ENCODE measurements around the gene GJC3.
"Not testable (repeated sequence)": the region's sequence is repeated elsewhere in the genome, so short reads cannot be mapped to it uniquely, and the experiment has no call there.

The GJC3 gene

DNA sequence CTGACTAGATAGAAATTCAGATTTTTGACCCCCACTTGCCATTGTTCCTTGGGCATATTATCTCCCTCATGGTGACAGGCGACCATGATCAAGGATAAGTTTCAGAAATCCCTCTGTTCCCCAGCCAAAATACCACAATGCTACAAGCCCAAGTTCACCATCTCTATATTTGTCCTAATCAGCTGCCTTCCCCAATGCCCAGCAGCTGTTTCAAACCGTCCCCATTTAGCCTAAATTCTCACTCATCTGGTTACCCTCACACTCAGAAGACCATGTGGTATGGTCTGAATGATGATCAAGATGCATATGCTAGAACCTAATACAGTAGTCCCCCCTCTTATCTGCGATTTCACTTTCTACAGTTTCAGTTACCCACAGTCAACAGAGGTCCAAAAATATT is 956 bp upstream of the GJC3 start:
- no peak overlapping the region for H3K4me3 ChIP-seq (ENCODE audit: low read depth, low read length)

- no peak overlapping the region for H3K4me3 ChIP-seq (ENCODE audit: low read depth, low read length)
Observed at GRCh38 chr7:99929730-99930053, 272 bp upstream of the GJC3 start.

- no peak overlapping the region for H3K4me3 ChIP-seq (ENCODE audit: low read depth, low read length)
Observed at GRCh38 chr7:99928188-99928587, 1.2 kb downstream of the GJC3 start.

- no peak overlapping the region for H3K4me3 ChIP-seq (ENCODE audit: low read depth, low read length)
Observed at GRCh38 chr7:99927536-99927935, 1.9 kb downstream of the GJC3 start.

- no peak overlapping the region for H3K4me3 ChIP-seq (ENCODE audit: low read depth, low read length)
Observed at GRCh38 chr7:99926321-99926720, 3.1 kb downstream of the GJC3 start.

DNA sequence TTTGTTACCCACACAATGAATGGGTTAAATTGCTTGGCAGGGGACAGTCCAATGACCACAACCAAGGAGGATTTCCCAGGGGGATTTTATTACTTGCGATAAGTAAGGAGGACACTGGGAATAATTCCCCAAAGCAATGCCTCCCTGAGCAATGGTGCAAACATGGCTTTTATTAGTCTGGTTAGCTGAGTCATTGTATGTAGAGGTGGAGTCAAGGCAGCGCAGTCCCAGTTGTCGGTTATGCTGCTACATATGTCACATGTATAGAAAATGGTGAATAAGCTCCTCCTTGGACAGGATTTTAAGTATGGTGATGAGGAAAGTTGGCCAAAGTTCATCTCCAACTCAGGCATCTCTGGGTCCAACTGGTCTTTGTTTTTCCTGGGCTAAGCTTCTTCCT is 6.2 kb downstream of the GJC3 start:
- no peak overlapping the region for H3K4me3 ChIP-seq (ENCODE audit: low read depth, low read length)

GRCh38 chr7:99920149-99920548 is 9.3 kb downstream of the GJC3 start:
- no peak overlapping the region for H3K4me3 ChIP-seq (ENCODE audit: low read depth, low read length)

DNA sequence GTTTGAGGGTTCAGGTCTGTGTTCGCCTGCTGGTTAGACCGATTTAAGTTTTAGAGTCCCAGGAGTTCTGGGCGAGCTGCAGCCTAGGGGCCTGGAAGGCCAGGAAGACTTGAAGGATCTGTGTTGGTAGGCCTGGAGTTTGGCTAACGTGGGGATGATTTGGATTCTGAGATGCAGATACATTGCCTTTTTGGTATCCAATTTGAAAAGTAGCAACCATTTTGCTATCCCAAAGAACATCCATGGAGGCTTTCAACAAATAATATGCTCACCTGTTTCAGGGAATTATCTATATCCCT is 9.7 kb downstream of the GJC3 start:
- peak overlapping the region; percentile 67 for H3K4me3 ChIP-seq (ENCODE audit: low read depth, low read length)

GRCh38 chr7:99918959-99919813 is 10.2 kb downstream of the GJC3 start, which contains the start of gene TRIM4:
Gene TRIM4, minus strand, starts transcription at chr7:99919530. Its CDS starts 129 bp downstream, at chr7:99919401.
- H3K4me3 ChIP-seq (ENCODE audit: low read depth, low read length) = peak within 1 kb of the TSS; percentile 67

DNA sequence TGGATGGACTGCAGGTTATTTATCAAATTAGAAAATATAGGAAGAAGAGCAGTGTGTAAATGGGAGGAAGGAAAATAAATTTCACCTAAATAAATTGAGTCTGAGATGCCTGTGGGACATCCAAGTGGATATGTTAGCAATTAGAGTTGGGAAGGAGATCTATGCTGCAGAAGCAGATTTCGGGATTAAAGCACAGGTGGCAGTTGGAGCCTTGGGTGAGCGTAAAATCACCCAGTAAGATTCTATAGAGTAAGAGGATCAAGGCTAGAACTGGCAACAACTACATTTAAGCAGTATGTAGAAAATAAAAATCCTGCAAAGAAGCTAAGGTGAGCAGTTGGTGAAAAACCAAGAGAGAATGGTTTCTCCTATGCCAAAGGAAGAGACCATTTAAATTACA is 18.4 kb downstream of the GJC3 start:
- H3K4me3 ChIP-seq (ENCODE audit: low read depth, low read length) = no peak overlapping the region

- no peak overlapping the region for H3K4me3 ChIP-seq (ENCODE audit: low read depth, low read length)
Observed at GRCh38 chr7:99901581-99901980, 27.8 kb downstream of the GJC3 start.

DNA sequence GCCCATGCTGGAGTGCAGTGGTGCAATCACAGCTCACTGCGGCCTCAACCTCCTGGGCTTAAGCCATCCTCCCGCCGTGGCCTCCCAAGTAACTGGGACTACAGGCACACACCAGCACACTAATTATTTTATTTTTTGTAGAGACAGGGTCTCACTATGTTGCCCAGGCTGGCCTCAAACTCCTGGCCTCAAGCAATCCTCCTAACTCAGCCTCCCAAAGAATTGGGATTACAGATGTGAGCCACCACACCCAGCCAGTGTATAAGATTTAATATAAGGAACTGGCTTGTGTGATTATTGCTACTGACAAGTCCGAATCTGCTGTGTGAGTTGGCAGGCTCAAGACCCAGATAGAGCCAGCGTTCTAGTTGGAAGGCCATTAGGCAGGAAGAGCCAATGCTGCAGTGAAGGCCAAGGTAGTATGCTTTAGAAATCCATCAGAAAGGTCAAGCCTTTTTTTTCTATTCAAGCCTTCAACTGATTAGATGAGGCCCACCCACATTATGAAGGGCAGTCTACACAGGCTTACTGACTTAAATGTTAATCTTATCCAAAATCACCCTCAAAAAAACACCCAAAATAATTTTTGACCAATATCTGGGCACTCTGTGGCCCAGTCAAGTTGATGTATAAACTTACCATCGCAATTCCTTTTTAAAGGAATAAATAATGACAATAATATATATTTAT is 29.4 kb downstream of the GJC3 start:
- no peak overlapping the region for H3K4me3 ChIP-seq (ENCODE audit: low read depth, low read length)

DNA sequence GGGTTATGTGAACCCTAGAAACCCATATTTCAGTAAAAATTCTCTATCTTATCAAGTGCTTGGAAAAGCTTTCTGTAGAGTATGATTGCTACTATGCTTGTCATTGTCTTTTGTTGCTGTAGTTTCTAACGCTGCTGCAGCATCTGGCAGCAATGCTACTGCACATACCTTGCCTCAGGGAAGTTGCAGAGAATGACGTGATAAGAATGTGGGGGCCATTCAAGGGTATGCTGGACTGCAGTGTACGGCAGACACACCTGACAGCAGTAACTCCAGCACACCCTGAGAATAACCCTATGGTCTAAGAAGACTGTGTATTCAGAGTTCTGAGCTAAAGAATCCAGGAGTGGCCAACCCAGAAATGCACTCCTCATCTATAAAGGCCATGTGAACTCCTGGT is 30.6 kb downstream of the GJC3 start:
- no peak overlapping the region for H3K4me3 ChIP-seq (ENCODE audit: low read depth, low read length)

GRCh38 chr7:99898023-99898357 is 31.4 kb downstream of the GJC3 start:
- H3K4me3 ChIP-seq (ENCODE audit: low read depth, low read length) = no peak overlapping the region

DNA sequence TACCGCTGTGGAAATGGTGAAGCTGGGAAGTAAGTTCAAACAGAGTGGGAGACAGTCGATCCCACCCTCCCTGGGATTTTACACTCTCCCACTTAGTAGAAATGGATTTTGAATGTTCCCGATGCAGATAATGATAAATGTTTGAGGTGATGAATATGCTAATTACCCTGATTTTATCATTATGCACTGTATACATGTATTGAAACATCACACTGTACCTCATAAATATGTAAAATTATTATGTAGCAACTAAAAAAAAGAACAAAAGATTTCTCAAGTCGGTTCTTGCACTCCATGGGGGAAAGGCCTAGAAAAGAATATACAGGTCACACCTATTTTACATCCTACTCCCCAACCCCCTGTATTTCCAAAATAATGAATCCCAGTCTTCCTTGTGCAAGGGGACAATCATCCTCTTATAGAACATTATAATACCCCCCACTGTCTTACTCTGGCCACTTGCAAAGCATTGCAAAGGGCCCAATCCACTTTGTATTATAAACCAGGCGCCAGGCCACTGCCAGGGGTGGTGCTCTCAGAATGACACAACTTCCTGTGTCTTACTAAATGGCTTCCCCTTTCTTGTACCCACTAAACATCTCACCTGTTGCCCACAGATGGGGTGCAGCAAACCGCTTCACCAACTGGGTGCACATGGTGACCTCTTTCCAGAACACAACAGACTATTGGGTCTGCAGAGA is 31.9 kb downstream of the GJC3 start:
- H3K4me3 ChIP-seq (ENCODE audit: low read depth, low read length) = no peak overlapping the region

GRCh38 chr7:99894738-99895137 is 34.7 kb downstream of the GJC3 start:
- H3K4me3 ChIP-seq (ENCODE audit: low read depth, low read length) = no peak overlapping the region

GRCh38 chr7:99893280-99893679 is 36.1 kb downstream of the GJC3 start:
- no peak overlapping the region for H3K4me3 ChIP-seq (ENCODE audit: low read depth, low read length)

DNA sequence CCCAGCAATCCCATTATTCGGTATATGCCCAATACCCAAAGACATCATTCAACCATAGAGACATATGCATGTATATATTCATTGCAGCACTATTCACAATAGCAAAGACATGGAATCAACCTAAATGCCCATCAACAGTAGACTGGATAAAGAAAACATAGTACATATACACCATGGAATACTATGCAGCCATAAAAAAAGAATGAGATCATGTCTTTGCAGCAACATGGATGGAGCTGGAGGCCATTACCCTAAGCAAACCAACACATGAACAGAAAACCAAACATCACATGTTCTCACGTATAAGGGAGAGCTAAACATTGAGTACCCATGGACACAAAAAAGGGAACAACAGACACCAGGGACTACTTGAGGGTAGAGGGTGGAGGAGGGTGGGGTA is 39.1 kb downstream of the GJC3 start:
- H3K4me3 ChIP-seq (ENCODE audit: low read depth, low read length) = not testable (repeated sequence)

DNA sequence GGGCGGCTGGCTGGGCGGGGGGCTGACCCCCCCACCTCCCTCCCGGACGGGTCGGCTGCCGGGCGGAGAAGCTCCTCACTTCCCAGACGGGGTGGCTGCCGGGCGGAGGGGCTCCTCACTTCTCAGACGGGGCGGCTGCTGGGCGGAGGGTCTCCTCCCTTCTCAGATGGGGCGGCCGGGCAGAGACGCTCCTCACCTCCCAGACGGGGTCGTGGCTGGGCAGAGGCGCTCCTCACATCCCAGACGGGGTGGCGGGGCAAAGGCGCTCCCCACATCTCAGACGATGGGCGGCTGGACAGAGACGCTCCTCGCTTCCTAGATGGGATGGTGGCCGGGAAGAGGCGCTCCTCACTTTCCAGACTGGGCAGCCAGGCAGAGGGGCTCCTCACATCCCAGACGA is 41.1 kb downstream of the GJC3 start:
- H3K4me3 ChIP-seq (ENCODE audit: low read depth, low read length) = not testable (repeated sequence)

DNA sequence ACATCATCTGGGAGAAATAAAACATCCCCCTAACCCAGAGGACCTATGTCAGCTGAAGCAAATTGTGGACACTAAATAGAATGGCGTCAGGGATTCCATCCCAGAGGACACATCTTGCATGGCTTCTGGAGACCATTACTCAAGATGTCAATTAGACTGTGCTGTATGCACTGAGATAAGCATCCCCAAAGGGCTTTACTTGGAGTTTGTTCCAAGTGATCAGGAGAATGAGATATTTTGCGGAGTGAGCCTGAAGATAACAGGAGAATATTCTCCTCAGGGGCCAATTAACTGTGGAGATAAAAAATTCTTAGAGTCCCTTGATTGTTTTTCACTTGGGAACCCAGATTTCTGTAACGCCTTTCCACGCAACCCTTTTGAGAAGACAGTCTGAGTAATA is 48.0 kb downstream of the GJC3 start:
- no peak overlapping the region for H3K4me3 ChIP-seq (ENCODE audit: low read depth, low read length)

- H3K4me3 ChIP-seq (ENCODE audit: low read depth, low read length) = no peak within 1 kb of the TSS
Observed at GRCh38 chr7:99876933-99877332, 52.5 kb downstream of the GJC3 start, which contains the start of gene OR2AE1. Gene OR2AE1, minus strand, starts transcription at chr7:99877033. Its CDS starts 0 bp downstream, at chr7:99877033.

DNA sequence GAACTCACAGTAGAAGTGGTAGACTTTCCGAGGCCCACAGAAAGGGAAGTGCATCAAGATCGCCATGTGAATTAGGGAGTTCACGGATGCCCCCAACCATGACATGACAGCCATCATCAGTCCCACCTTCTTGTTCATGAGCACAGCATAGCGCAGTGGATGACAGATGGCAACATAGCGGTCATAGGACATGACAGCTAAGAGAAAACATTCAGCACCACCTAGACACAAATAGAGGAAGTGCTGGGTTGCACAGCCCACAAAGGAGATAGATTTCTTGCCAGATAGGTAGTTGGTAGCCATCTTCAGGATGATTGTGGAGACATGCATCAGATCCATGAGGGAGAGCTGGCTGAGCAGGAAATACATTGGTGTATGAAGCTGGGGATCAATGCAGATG is 52.9 kb downstream of the GJC3 start:
- no peak overlapping the region for H3K4me3 ChIP-seq (ENCODE audit: low read depth, low read length)

All from iPS-11a (cell line).